Testis (tissue), 2 donors: ENCODE results near the gene SIM1.

ENCODE experiments used
- POLR2A ChIP-seq: fragments of 450-650 bp; IDR thresholded peaks from one replicate; pipeline ENCODE4 v1.6.1; 2017; ENCODE audit warnings: antibody characterized with exemption, mild to moderate bottlenecking, moderate library complexity
- TF ChIP-seq, protein P1 (sequence below), 3 experiments: fragments of 450-650 bp in 2 of 3; fragments of 200-600 bp in 1 of 3; sonication (generic) in 1 of 3; IDR thresholded peaks; one replicate each; pipeline ENCODE4 v1.5.1; 2016 to 2019; ENCODE audit warnings: antibody characterized with exemption in 3 of 3, mild to moderate bottlenecking in 2 of 3, moderate library complexity in 1 of 3

DNA sequence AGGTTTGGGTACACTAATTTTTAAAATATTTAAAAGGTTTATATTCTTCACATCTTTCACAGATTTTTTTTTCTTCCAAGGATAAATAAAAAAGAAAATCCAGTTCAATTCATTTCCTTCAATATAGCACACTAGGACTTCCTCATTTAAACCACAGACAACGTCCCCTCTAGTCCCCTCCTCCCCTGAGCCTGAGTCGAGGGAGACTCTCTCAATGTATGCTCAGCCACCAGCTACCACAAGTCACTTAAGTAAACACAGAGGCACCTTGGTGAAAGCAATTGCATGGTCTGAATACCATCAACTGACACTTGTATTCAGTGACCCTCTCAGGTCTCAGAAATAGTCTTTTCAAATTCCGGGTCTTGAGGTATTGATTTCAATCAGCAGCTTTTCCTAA is 88.6 kb downstream of the SIM1 start:
- TF ChIP-seq, protein P1, sequence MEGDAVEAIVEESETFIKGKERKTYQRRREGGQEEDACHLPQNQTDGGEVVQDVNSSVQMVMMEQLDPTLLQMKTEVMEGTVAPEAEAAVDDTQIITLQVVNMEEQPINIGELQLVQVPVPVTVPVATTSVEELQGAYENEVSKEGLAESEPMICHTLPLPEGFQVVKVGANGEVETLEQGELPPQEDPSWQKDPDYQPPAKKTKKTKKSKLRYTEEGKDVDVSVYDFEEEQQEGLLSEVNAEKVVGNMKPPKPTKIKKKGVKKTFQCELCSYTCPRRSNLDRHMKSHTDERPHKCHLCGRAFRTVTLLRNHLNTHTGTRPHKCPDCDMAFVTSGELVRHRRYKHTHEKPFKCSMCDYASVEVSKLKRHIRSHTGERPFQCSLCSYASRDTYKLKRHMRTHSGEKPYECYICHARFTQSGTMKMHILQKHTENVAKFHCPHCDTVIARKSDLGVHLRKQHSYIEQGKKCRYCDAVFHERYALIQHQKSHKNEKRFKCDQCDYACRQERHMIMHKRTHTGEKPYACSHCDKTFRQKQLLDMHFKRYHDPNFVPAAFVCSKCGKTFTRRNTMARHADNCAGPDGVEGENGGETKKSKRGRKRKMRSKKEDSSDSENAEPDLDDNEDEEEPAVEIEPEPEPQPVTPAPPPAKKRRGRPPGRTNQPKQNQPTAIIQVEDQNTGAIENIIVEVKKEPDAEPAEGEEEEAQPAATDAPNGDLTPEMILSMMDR (IDR thresholded peaks at IDR 0.05): no peak
- no peak for TF ChIP-seq POLR2A
